Measurements from ENCODE around the gene TCEA2. TPM values are rescaled to one million over a fixed set of nuclear protein-coding genes. Genes with fewer than 3 reads are reported as not detected.

TCEA2 gene
- polyA plus RNA-seq, 1 donor from 2014 or later = 87.7 TPM

GRCh38 chr20:64099880-64100565 lies 37.0 kb downstream of the TCEA2 start:
- H3F3A ChIP-seq (ENCODE audit: insufficient read depth, low read length, poor library complexity, severe bottlenecking) = no peaks in the 10 kb centered on the region
- TF ChIP-seq TAF1 (IDR thresholded peaks at IDR 0.05; ENCODE audit: low read depth) (no peak), EP300 (conservative IDR thresholded peaks at IDR 0.05; ENCODE audit: poor library complexity, severe bottlenecking) (no peak), MXI1 (conservative IDR thresholded peaks at IDR 0.05; ENCODE audit: poor library complexity, severe bottlenecking) (no peak), SMC3 (conservative IDR thresholded peaks at IDR 0.05; ENCODE audit: poor library complexity) (no peak), POLR2AphosphoS5 (IDR thresholded peaks at IDR 0.05) (no peak), CTCF (IDR thresholded peaks at IDR 0.05; ENCODE audit: poor library complexity, severe bottlenecking) (no peak), EZH2 (IDR thresholded peaks at IDR 0.05; ENCODE audit: borderline replicate concordance, insufficient read depth, low read length, poor library complexity, severe bottlenecking) (no peak), RAD21 (conservative IDR thresholded peaks at IDR 0.05) (no peak)
- TF ChIP-seq, protein P1, sequence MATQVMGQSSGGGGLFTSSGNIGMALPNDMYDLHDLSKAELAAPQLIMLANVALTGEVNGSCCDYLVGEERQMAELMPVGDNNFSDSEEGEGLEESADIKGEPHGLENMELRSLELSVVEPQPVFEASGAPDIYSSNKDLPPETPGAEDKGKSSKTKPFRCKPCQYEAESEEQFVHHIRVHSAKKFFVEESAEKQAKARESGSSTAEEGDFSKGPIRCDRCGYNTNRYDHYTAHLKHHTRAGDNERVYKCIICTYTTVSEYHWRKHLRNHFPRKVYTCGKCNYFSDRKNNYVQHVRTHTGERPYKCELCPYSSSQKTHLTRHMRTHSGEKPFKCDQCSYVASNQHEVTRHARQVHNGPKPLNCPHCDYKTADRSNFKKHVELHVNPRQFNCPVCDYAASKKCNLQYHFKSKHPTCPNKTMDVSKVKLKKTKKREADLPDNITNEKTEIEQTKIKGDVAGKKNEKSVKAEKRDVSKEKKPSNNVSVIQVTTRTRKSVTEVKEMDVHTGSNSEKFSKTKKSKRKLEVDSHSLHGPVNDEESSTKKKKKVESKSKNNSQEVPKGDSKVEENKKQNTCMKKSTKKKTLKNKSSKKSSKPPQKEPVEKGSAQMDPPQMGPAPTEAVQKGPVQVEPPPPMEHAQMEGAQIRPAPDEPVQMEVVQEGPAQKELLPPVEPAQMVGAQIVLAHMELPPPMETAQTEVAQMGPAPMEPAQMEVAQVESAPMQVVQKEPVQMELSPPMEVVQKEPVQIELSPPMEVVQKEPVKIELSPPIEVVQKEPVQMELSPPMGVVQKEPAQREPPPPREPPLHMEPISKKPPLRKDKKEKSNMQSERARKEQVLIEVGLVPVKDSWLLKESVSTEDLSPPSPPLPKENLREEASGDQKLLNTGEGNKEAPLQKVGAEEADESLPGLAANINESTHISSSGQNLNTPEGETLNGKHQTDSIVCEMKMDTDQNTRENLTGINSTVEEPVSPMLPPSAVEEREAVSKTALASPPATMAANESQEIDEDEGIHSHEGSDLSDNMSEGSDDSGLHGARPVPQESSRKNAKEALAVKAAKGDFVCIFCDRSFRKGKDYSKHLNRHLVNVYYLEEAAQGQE (IDR thresholded peaks at IDR 0.05; ENCODE audit: borderline replicate concordance) = no peak
- no peaks in the 10 kb centered on the region for H4K20me1 ChIP-seq (ENCODE audit: insufficient read depth)
- no peak overlapping the region for H3K4me2 ChIP-seq (ENCODE audit: low read length)
- H3K9ac ChIP-seq (ENCODE audit: low read length) = no peak overlapping the region
- no peaks in the 10 kb centered on the region for H3K79me2 ChIP-seq (replicated peaks; ENCODE audit: insufficient read depth, low read length)
- no peaks in the 10 kb centered on the region for H3K9me2 ChIP-seq (ENCODE audit: insufficient read depth, low read length)
- H3K4me3 ChIP-seq (ENCODE audit: low read length) = no peak overlapping the region
- H3K27ac ChIP-seq (ENCODE audit: low read length) = no peak overlapping the region
- no peak overlapping the region for H2AFZ ChIP-seq (ENCODE audit: low read depth, low read length)
- no peaks in the 10 kb centered on the region for H3K9me3 ChIP-seq (ENCODE audit: low read length)
- H3K36me3 ChIP-seq (ENCODE audit: insufficient read depth, low read length) = no peaks in the 10 kb centered on the region
- H3K27me3 ChIP-seq (ENCODE audit: insufficient read depth, low read depth, low read length) = no peaks in the 10 kb centered on the region

GRCh38 chr20:64100566-64100888 lies 37.5 kb downstream of the TCEA2 start:
- Histone ChIP-seq H3K9me2 (ENCODE audit: insufficient read depth, low read length) (no peaks in the 10 kb centered on the region), H3K27me3 (ENCODE audit: insufficient read depth, low read depth, low read length) (no peaks in the 10 kb centered on the region), H3K9me3 (ENCODE audit: low read length) (no peaks in the 10 kb centered on the region), H2AFZ (ENCODE audit: low read depth, low read length) (no peak overlapping the region), H3K4me2 (ENCODE audit: low read length) (no peak overlapping the region), H3K36me3 (ENCODE audit: insufficient read depth, low read length) (no peaks in the 10 kb centered on the region), H4K20me1 (ENCODE audit: insufficient read depth) (no peaks in the 10 kb centered on the region), H3K27ac (ENCODE audit: low read length) (no peak overlapping the region), H3F3A (ENCODE audit: insufficient read depth, low read length, poor library complexity, severe bottlenecking) (no peaks in the 10 kb centered on the region), H3K4me3 (ENCODE audit: low read length) (no peak overlapping the region), H3K79me2 (replicated peaks; ENCODE audit: insufficient read depth, low read length) (no peaks in the 10 kb centered on the region), H3K9ac (ENCODE audit: low read length) (no peak overlapping the region)
- no peak for TF ChIP-seq RAD21 (conservative IDR thresholded peaks at IDR 0.05)
- TF ChIP-seq MXI1 (conservative IDR thresholded peaks at IDR 0.05; ENCODE audit: poor library complexity, severe bottlenecking) = no peak
- TF ChIP-seq, protein P1 (IDR thresholded peaks at IDR 0.05; ENCODE audit: borderline replicate concordance) = no peak
- TF ChIP-seq EP300 (conservative IDR thresholded peaks at IDR 0.05; ENCODE audit: poor library complexity, severe bottlenecking) = no peak
- no peak for TF ChIP-seq EZH2 (IDR thresholded peaks at IDR 0.05; ENCODE audit: borderline replicate concordance, insufficient read depth, low read length, poor library complexity, severe bottlenecking)
